Stimulated activated CD4-positive, alpha-beta T cell treated with anti-CD3 and anti-CD28 coated beads, Interleukin-12 subunit alpha, Interleukin-12 subunit beta, amount 100 ng/mL, for 24 hours (primary cell): Measurements from ENCODE around the gene BMP8B.

Experiments
- DNase-seq, 2 experiments: peaks; one replicate each; pipeline ENCODE4 v3.0.0-alpha.2; 2020; ENCODE audit warnings: low read depth in 2 of 2

The BMP8B gene

GRCh38 chr1:39726600-39726999 is 62.1 kb downstream of the BMP8B start:
- no peak for DNase-seq

GRCh38 chr1:39722495-39722894 is 66.2 kb downstream of the BMP8B start:
- no peak for DNase-seq

GRCh38 chr1:39721664-39722063 is 67.0 kb downstream of the BMP8B start:
- DNase-seq: no peak

- no peak for DNase-seq
Measured at GRCh38 chr1:39720094-39720999, 68.3 kb downstream of the BMP8B start.

- no peak for DNase-seq
Measured at GRCh38 chr1:39717809-39718208, 70.9 kb downstream of the BMP8B start.

GRCh38 chr1:39713557-39713956 is 75.1 kb downstream of the BMP8B start:
- DNase-seq: no peak

GRCh38 chr1:39711966-39712340 is 76.7 kb downstream of the BMP8B start:
- no peak for DNase-seq

- no peak for DNase-seq
Measured at GRCh38 chr1:39711104-39711965, 77.3 kb downstream of the BMP8B start.

- DNase-seq: no peak
Measured at GRCh38 chr1:39707506-39707905, 81.2 kb downstream of the BMP8B start.
